Activated CD8-positive, alpha-beta memory T cell treated with anti-CD3 and anti-CD28 coated beads, Interleukin-2, amount 50 U/mL, for 1 hour (primary cell): ENCODE results near the gene BUD31.
"Not testable (repeated sequence)": the region's sequence is repeated elsewhere in the genome, so short reads cannot be mapped to it uniquely, and the experiment has no call there.

ENCODE experiments used
- DNase-seq: peaks from one replicate; pipeline ENCODE4 v3.0.0-alpha.2; 2020; ENCODE audit errors: extremely low read depth

BUD31 gene

GRCh38 chr7:99408379-99409191, at the start of gene BUD31, which contains the start of gene PDAP1:
TSS of gene BUD31 (plus strand) at chr7:99408969. CDS start at chr7:99411093, 2,124 bp downstream.
TSS of gene PDAP1 (minus strand) at chr7:99408597. CDS start at chr7:99408548, 49 bp downstream.
- peak; percentile 86 for DNase-seq

- DNase-seq: no peak
Observed at GRCh38 chr7:99359465-99360154, 49.2 kb upstream of the BUD31 start.

- no peak for DNase-seq
Observed at GRCh38 chr7:99362801-99363200, 46.0 kb upstream of the BUD31 start.

GRCh38 chr7:99363286-99363685, 45.5 kb upstream of the BUD31 start:
- no peak for DNase-seq

GRCh38 chr7:99365318-99366141, 43.2 kb upstream of the BUD31 start:
- DNase-seq: no peak

GRCh38 chr7:99366646-99367045, 42.1 kb upstream of the BUD31 start:
- no peak for DNase-seq

GRCh38 chr7:99368750-99369389, 39.9 kb upstream of the BUD31 start:
- no peak for DNase-seq

- DNase-seq: no peak
Observed at GRCh38 chr7:99369767-99370391, 38.9 kb upstream of the BUD31 start.

GRCh38 chr7:99371376-99371920, 37.3 kb upstream of the BUD31 start:
- DNase-seq: no peak

- no peak for DNase-seq
Observed at GRCh38 chr7:99372275-99373090, 36.3 kb upstream of the BUD31 start.

GRCh38 chr7:99373091-99374066, 35.4 kb upstream of the BUD31 start:
- DNase-seq: no peak

GRCh38 chr7:99374111-99375064, 34.4 kb upstream of the BUD31 start, which contains the start of gene ARPC1B:
TSS of gene ARPC1B (plus strand) at chr7:99374730. CDS start at chr7:99385715, 10,985 bp downstream.
- no peak for DNase-seq

- no peak for DNase-seq
Observed at GRCh38 chr7:99375070-99375807, 33.5 kb upstream of the BUD31 start.

GRCh38 chr7:99379043-99379577, 29.7 kb upstream of the BUD31 start:
- no peak for DNase-seq

- DNase-seq: not testable (repeated sequence)
Observed at GRCh38 chr7:99379693-99380031, 29.1 kb upstream of the BUD31 start.

GRCh38 chr7:99380032-99380822, 28.5 kb upstream of the BUD31 start:
- no peak for DNase-seq
